B cell (primary cell): ENCODE measurements around the gene SEC24D. TPM values are rescaled to one million over a fixed set of nuclear protein-coding genes. Genes with fewer than 3 reads are reported as not detected.
A peak's percentile ranks its signal among the peaks of the same experiment; 100 is the strongest.

Experiments used
- ATAC-seq: fragments of 200-7000 bp; cut with Tn5 transposase; one replicate; pipeline ENCODE4 v1.10.0; 2021; ENCODE audit warnings: low read depth, mild to moderate bottlenecking, moderate number of reproducible peaks, moderate library complexity
- CTCF ChIA-PET: fragments of 350-600 bp; sonication (Branson Sonifier 250); formaldehyde crosslinking; loops from one replicate; lab custom pipeline; 2021; ENCODE audit warnings: antibody characterized with exemption, inconsistent platforms; lab: Charles Lee
- POLR2A ChIA-PET: fragments of 350-600 bp; sonication (Branson Sonifier 250); formaldehyde crosslinking; loops from one replicate; lab custom pipeline; 2021; ENCODE audit warnings: antibody characterized with exemption; lab: Charles Lee
- DNase-seq: peaks from one replicate; pipeline ENCODE4 v3.0.0; 2013
- H2AFZ ChIP-seq: 2 replicates; pipeline ENCODE4 v1.6.1; 2012; ENCODE audit warnings: mild to moderate bottlenecking, low read depth, low read length; ENCODE audit not compliant: insufficient read depth, poor library complexity, severe bottlenecking
- H3K27ac ChIP-seq, 2 donors: 1 replicate in 1 of 2; 2 replicates in 1 of 2; pipeline ENCODE4 v1.5.1; 2012 to 2013; ENCODE audit warnings: low read length in 2 of 2, mild to moderate bottlenecking in 2 of 2, moderate library complexity in 1 of 2
- H3K27me3 ChIP-seq, 4 experiments: fragments of 200-600 bp in 1 of 4; sonication (generic) in 1 of 4; replicated peaks in 1 of 4; 1 replicate in 2 of 4; 2 replicates in 2 of 4; pipeline versions ENCODE4 v1.6.1 to v1.7.0; 2013 to 2016; ENCODE audit warnings: low read length in 3 of 4, mild to moderate bottlenecking in 2 of 4, mixed read lengths in 1 of 4, moderate library complexity in 1 of 4; ENCODE audit not compliant: insufficient read depth in 4 of 4, control insufficient read depth in 3 of 4; ENCODE audit errors: control extremely low read depth in 1 of 4
- H3K36me3 ChIP-seq, 2 experiments: replicated peaks in 1 of 2; 1 replicate in 1 of 2; 2 replicates in 1 of 2; pipeline versions ENCODE4 v1.6.1 to v1.7.1; 2013; ENCODE audit warnings: low read length in 1 of 2; ENCODE audit not compliant: insufficient read depth in 2 of 2, control insufficient read depth in 1 of 2; ENCODE audit errors: control extremely low read depth in 1 of 2, extremely low read depth in 1 of 2
- H3K4me1 ChIP-seq, 2 donors: fragments of 200-600 bp in 1 of 2; sonication (generic) in 1 of 2; 1 replicate in 1 of 2; 2 replicates in 1 of 2; pipeline versions ENCODE4 v1.5.1 to v1.6.1; 2013 to 2017; ENCODE audit warnings: low read length in 2 of 2; ENCODE audit not compliant: control insufficient read depth in 2 of 2, insufficient read depth in 2 of 2
- H3K4me2 ChIP-seq: replicated peaks from 2 replicates; pipeline ENCODE3; 2012; ENCODE audit warnings: mild to moderate bottlenecking, low read depth, low read length; ENCODE audit not compliant: poor library complexity, severe bottlenecking
- H3K4me3 ChIP-seq, 5 experiments: fragments of 200-600 bp in 1 of 5; sonication (generic) in 1 of 5; 1 replicate in 3 of 5; 2 replicates in 2 of 5; pipeline versions ENCODE4 v1.5.1 to v1.7.0; 2011 to 2016; ENCODE audit warnings: low read length in 4 of 5, mild to moderate bottlenecking in 4 of 5, low read depth in 2 of 5, control low read depth in 1 of 5, moderate library complexity in 1 of 5; ENCODE audit not compliant: insufficient read depth in 1 of 5; ENCODE audit errors: control extremely low read depth in 1 of 5, extremely low read depth in 1 of 5
- H3K79me2 ChIP-seq: fragments of 200-600 bp; sonication (generic); one replicate; pipeline ENCODE4 v1.6.0; 2016; ENCODE audit warnings: low read length; ENCODE audit not compliant: control insufficient read depth, insufficient read depth
- H3K9ac ChIP-seq: fragments of 200-600 bp; sonication (generic); 2 replicates; pipeline ENCODE4 v1.6.1; 2017; ENCODE audit warnings: mild to moderate bottlenecking, low read length, moderate library complexity
- H3K9me3 ChIP-seq, 3 donors: one replicate each; pipeline versions ENCODE4 v1.6.1 to v1.7.1; 2013; ENCODE audit warnings: low read length in 2 of 3; ENCODE audit not compliant: control insufficient read depth in 2 of 3, insufficient read depth in 1 of 3; ENCODE audit errors: control extremely low read depth in 1 of 3
- H4K20me1 ChIP-seq: 2 replicates; pipeline ENCODE4 v1.6.0; 2012; ENCODE audit warnings: mild to moderate bottlenecking, low read length; ENCODE audit not compliant: insufficient read depth, control insufficient read depth, poor library complexity, severe bottlenecking
- H3K27ac Mint-ChIP-seq: one replicate; pipeline ENCODE4 v1.8.0; 2021; ENCODE audit warnings: mixed read lengths
- H3K27me3 Mint-ChIP-seq: one replicate; pipeline ENCODE4 v1.8.0; 2021; ENCODE audit warnings: mixed read lengths
- H3K4me1 Mint-ChIP-seq: one replicate; pipeline ENCODE4 v1.8.0; 2021; ENCODE audit warnings: mixed read lengths
- H3K4me3 Mint-ChIP-seq: one replicate; pipeline ENCODE4 v1.8.0; 2021; ENCODE audit warnings: mixed read lengths
- H3K9me3 Mint-ChIP-seq: one replicate; pipeline ENCODE4 v1.8.0; 2022; ENCODE audit warnings: mixed read lengths; ENCODE audit not compliant: insufficient read depth
- EZH2 ChIP-seq: IDR thresholded peaks from 2 replicates; pipeline ENCODE4 v1.6.1; 2012; ENCODE audit warnings: borderline replicate concordance, low read depth, mild to moderate bottlenecking, moderate library complexity, low read length; ENCODE audit not compliant: insufficient read depth, poor library complexity, severe bottlenecking
- WGBS: methylation state at CpG from one replicate; pipeline ENCODE4 v1.1.5; 2013; ENCODE audit warnings: missing lambda C conversion rate; ENCODE audit not compliant: insufficient coverage; 5-methylcytosine and 5-hydroxymethylcytosine counted together
- intact Hi-C: fragments of 100-400 bp; cut with micrococcal nuclease; formaldehyde crosslinking; loops from one replicate; pipeline ENCODE4 v1.10.0; 2022
- polyA plus RNA-seq: library from polyadenylated mRNA; depleted of rRNA; stranded (reverse); fragments of >200 nt; gene quantifications from 2 replicates; pipeline ENCODE4 v1.2.3, GENCODE V29; 2012
- total RNA-seq, 2 donors: library from RNA; stranded (reverse); fragments of 120-200 nt in 1 of 2; gene quantifications; 1 replicate in 1 of 2; 2 replicates in 1 of 2; pipeline versions ENCODE4 v1.2.3 to v1.2.4, GENCODE V29; 2013 to 2022
- TF ChIP-seq, protein P1 (sequence below): fragments of 200-600 bp; IDR thresholded peaks from one replicate; pipeline ENCODE4 v1.8.0; 2022; ENCODE audit warnings: antibody characterized with exemption, mild to moderate bottlenecking

The SEC24D gene
- total and polyA plus RNA-seq, 2 donors (not counting 1 experiment from before 2014, with no cell fraction given) = 7.1 to 15.8 TPM

DNA sequence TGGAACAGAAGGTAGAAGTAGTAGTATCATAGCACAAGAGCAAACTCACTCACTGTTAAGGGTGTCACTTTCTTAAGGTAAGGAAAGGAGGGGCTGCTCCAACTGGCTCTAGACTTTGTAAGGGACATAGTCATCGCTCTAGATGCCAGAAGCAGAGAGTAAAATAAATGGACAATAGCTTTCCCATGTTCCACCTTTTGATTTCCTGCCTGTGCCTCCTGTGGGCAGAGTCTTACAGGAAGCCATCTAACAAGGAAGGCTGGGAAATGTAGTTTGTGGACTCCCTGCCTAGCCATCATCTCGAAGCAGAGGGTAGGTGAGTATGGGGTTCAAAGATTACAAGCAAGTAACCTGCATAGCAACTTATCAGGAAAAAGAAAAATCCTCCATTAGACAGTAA, 152.4 kb downstream of the SEC24D start:
- H3K4me2 ChIP-seq = no peak overlapping the region

DNA sequence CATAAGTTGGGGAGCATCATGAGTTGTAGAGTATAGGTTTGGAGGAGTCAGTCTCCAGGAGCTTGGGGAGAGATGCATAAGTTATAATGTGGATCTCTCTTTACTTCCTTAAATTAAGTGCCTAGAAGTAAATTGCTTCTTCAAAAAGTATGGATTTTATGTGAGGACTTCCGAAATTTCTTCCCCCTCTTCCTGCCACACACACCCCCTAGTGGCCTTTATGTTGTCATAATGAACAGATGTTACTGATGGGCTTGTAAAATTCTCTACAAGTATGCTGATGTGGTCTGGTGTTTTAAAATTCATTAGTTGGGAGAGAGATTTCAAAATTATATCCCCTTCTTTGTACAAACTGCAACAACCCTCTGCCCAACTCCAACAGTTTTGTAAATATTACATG, 153.0 kb downstream of the SEC24D start:
- Histone ChIP-seq H3K36me3 (peaks cover 0 to under 1% of the 10 kb centered on the region in 2 experiments), H3K79me2 (peaks cover 25% of the 10 kb centered on the region), H3K4me3 (no peak overlapping the region), H2AFZ (no peak overlapping the region), H3K9me3 (no peaks in the 10 kb centered on the region), H4K20me1 (peaks cover 14% of the 10 kb centered on the region), H3K27ac (no peak overlapping the region), H3K4me2 (no peak overlapping the region), H3K4me1 (peaks cover 11 to 16% of the 10 kb centered on the region in 2 donors), H3K9ac (no peak overlapping the region), H3K27me3 (no peaks in the 10 kb centered on the region)
- ATAC-seq (no peak), DNase-seq (no peak)
- POLR2A ChIA-PET = no interaction called here
- H3K4me3 Mint-ChIP-seq = peak overlapping the region; percentile 13
- H3K9me3 Mint-ChIP-seq = no peaks in the 10 kb centered on the region
- TF ChIP-seq, protein P1, sequence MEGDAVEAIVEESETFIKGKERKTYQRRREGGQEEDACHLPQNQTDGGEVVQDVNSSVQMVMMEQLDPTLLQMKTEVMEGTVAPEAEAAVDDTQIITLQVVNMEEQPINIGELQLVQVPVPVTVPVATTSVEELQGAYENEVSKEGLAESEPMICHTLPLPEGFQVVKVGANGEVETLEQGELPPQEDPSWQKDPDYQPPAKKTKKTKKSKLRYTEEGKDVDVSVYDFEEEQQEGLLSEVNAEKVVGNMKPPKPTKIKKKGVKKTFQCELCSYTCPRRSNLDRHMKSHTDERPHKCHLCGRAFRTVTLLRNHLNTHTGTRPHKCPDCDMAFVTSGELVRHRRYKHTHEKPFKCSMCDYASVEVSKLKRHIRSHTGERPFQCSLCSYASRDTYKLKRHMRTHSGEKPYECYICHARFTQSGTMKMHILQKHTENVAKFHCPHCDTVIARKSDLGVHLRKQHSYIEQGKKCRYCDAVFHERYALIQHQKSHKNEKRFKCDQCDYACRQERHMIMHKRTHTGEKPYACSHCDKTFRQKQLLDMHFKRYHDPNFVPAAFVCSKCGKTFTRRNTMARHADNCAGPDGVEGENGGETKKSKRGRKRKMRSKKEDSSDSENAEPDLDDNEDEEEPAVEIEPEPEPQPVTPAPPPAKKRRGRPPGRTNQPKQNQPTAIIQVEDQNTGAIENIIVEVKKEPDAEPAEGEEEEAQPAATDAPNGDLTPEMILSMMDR = peak; percentile 23
- TF ChIP-seq EZH2 = no peak
- no CpG with 5 or more reads among the region's 1 CpG for WGBS
- no peak overlapping the region for H3K27ac Mint-ChIP-seq
- peaks cover 21% of the 10 kb centered on the region for H3K4me1 Mint-ChIP-seq
- no peaks in the 10 kb centered on the region for H3K27me3 Mint-ChIP-seq
- intact Hi-C loops = no loop called here
- CTCF ChIA-PET = interaction anchor here (1.3 kb wide), 1 partner anchor 11 kb away, joined by 3 read pairs; no protein-coding TSS in a partner anchor

More for the DNA sequence above, 152.4 kb downstream of the SEC24D start:
- Histone ChIP-seq H3K9me3 (no peaks in the 10 kb centered on the region), H3K27ac (no peak overlapping the region), H3K9ac (no peak overlapping the region), H3K4me1 (peaks cover 11 to 16% of the 10 kb centered on the region in 2 donors), H3K79me2 (peaks cover 29% of the 10 kb centered on the region), H2AFZ (no peak overlapping the region), H3K27me3 (no peaks in the 10 kb centered on the region), H4K20me1 (peaks cover 14% of the 10 kb centered on the region), H3K4me3 (no peak overlapping the region), H3K36me3 (peaks cover 0 to 3% of the 10 kb centered on the region in 2 experiments)
- Mint-ChIP-seq H3K27me3 (no peaks in the 10 kb centered on the region), H3K27ac (no peak overlapping the region), H3K9me3 (no peaks in the 10 kb centered on the region), H3K4me3 (no peak overlapping the region), H3K4me1 (peaks cover 21% of the 10 kb centered on the region)
- ATAC-seq (no peak), DNase-seq (no peak)
- CTCF ChIA-PET = interaction anchor here (1.3 kb wide), 1 partner anchor 12 kb away, joined by 3 read pairs; no protein-coding TSS in a partner anchor
- intact Hi-C loops = no loop called here
- no CpG with 5 or more reads among the region's 2 CpGs for WGBS
- POLR2A ChIA-PET = no interaction called here
- TF ChIP-seq, protein P1 = no peak
- no peak for TF ChIP-seq EZH2
